HG02870 (cell line): ENCODE results near the gene SNRNP40.

Experiments
- ATAC-seq: cut with Tn5 transposase; IDR thresholded peaks from one replicate; pipeline ENCODE4 v1.9.1; 2021; ENCODE audit warnings: mild to moderate bottlenecking, moderate library complexity; ENCODE audit not compliant: unreplicated experiment

SNRNP40 gene

DNA sequence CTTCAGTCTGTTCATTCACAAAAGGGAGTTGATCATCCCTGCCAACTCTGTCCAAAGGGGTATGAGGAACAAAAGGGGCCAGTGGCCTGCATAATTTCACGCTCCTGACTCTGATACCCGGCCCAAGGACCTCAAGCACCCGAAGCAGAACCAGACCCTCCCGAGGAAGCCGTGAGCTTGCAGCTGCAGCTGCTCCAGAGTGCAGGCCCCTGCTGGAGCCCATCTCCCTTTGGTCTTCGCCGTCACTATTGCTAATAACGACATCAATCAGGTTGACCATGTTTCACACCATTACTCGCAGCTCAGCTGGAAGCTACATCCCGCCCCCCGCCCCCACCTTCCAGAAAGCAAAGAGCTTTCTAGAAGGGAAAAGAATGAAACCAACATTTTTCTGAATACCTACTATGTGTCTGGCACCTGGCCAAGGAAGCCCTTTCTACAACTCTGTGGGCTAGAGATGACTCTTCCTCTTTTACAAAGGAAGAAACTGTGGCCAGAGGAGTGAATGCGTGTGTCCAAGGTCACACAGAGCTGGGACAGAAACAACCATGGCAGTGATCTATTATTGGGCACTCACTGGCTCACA, 62.4 kb downstream of the SNRNP40 start:
- ATAC-seq, result no peak

DNA sequence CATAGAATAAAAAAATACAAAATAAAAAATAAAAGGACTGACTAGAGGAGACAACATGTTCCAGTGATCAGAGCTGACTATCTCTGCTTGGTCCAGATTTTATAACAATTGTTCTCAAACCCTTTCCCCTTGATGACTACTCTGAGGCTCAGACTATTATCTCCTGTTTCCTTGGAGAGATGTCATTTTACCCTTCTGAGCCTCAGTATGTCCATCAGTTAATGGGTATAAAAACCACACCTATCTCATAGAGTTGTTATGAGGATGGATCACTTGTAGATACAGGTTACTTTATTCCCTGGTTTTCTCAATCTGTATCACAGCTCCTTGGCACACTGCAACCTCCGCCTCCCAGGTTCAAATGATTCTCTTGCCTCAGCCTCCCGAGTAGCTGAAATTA, 63.9 kb downstream of the SNRNP40 start:
- ATAC-seq, result no peak

DNA sequence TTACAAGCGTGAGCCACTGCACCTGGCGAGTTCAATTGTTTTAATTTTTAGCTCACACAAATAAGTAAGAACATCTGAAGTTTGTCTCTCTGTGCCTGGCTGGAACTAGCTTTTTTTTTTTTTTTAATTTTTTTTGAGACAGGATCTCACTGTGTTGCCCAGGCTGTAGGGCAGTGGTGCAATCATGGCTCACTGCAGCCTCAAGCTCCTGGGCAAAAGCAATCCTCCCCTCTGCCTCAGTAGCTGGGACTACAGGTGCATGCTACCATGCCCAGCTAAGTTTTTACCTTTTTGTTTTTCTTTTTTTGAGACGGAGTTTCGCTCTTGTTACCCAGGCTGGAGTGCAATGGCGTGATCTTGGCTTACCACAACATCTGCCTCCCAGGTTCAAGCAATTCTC, 64.8 kb downstream of the SNRNP40 start:
- ATAC-seq, result no peak

DNA sequence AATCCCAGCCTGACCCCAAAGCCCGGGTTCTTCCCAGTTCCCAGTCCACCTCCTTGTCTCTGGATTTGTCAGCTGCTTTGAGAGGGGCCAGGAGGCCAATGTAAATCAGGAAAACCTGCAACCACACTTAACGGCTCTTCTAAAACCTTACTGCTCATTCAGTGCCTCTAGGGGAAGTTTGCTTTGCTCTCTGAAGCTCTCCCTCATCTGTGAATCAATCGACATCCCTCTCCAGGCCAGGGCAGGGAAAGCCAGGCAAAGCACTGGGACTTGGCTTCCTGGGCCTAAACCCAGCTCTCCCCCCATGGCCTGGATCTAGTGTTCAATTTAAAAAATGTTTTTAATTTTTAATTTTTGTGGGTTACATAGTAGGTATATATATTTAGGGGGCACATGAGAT, 66.2 kb downstream of the SNRNP40 start:
- no peak for ATAC-seq

DNA sequence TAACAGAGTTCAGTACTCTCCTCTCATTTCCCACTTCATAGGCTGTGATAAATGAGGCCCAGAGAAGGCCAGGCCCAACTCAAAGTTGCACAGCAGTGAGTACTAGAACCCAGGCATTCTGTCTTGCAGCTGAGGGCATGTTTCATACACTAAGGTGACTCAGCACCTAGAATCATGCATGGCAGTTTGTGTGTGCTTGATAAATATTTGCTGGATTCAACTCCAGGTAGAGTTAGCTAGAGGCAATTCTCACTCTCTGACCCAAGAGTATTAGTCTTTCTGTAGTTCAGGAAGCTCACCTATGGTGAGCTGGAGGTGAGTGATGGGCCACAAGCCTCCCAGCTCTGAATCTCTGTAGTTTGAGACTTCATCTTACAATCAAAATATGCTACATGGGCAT, 67.6 kb downstream of the SNRNP40 start:
- no peak for ATAC-seq

DNA sequence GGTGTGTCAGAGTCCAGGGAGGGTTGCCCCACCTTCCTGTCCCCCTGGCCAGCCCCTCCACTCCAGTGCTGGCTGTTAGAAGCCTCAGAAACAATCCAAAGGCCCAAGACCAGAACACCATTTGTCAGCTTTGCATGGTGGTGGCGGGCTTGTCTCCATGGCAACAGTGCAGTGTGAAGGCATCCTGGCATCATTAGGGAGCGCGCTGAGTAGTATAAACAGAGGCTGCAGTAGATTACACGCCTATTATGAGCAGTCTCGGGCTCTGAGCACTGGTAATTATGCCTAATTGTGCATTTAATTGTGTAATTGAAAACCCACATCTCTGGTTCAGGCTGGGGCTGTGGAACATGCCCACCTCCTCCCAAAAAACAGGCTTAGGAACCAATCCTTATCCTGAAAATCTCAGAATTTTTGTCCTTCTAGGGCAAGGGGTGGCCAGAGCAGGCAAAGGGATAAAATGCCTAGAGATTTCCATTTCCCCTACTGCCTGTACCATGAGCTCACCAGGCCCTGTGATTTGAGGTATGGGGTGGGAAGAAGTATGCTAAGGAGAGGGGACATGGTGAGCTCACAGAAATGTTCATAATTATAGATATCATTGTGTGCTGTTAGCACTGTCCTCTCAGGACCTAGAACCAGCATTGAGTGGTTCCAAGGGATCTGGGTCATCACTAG, 68.6 kb downstream of the SNRNP40 start:
- ATAC-seq, result no peak

DNA sequence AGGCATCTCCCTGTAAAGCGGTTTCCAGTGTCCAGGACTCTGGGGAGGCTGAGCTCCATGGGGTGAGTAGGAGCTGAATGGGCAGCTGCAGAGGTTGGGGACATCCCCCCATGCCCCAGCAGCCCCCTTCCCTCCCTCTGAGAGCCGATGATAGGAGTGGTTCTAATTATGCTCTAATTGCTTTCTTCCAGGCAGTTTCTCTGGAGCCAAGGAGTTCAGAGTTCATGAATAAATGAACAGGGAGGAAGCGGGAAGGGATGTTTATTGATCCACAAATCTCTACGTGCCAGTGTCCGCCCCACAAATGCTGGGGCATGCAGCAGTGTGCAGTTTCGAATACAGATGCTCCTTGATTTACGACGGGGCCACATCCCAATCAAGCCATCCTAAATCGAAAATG, 72.5 kb downstream of the SNRNP40 start:
- no peak for ATAC-seq

DNA sequence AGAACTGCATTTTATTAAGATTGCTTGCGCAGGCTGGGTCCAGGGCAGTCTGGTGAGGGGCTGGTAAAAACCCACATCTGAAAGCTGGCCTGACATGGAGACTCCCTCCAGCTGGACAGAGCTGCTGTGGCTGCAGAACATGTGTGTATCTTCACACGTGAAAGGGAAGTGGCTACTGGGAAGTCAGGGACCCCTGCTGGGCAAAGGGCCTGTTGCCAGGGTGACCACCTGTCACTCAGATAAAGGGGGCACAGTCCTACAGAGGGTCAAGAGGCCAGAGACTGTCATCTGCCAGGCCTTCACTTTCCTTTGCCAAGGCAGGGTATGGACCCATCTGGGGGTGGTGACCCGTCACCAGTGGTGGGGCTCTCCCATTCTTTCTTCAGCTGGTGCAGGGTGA, 74.4 kb downstream of the SNRNP40 start:
- ATAC-seq, result no peak

DNA sequence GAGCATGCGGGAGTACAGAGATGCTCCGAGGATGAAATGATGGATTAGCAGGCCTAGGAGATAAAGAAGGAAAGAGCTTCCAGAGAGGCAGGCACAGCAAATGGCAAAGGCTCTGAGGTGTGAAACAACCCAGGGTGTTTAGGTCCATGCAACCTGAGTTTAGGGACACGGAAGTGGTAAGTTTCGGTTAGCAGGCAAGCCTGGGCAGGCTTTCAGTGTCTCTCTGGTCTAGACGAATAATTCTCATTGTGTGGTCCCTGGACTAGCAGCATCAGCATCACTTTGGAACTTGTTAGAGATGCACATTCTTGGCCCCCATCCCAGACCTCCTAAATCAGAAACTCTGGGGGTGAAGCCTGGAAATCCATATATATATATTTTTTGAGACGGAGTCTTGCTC, 75.5 kb downstream of the SNRNP40 start:
- no peak for ATAC-seq

DNA sequence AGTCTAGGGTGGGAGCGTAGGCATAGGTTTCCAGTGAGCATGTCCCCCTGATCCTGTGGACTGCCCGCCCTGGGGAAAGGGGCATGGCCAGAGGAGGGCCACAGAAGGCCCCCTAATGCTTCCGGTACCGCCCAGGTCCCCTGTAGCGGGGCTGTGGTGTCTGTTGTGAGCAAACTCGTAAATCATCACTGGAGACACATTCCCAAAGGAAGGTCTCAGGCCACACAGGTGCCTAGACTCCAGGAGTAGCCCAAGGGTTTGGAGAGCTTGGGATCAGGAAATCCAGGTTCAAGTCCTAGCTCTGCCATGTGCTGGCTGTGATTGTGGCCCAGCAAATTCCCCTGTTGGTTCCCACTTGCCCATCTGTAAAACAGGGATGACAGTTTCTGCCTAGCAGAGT, 77.1 kb downstream of the SNRNP40 start:
- no peak for ATAC-seq

DNA sequence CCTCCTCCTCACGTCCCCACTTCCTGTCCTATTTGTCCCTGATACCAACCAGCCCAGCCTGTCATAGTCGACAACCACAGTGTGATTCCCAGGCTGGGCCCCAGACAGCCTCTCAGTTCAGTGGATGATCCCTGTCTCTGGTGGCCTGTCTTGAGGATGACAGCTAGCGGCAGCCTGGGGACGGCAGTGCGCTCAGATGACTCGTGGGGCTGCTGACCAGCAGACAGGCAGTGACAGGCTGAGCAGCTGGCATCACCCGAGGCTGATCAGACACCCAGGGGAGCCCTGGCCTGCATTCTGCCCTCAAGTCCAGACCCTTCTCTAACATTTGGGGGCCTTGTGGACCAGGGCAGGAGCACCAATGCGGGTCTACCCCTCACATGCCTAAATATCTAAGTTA, 77.9 kb downstream of the SNRNP40 start:
- no peak for ATAC-seq

DNA sequence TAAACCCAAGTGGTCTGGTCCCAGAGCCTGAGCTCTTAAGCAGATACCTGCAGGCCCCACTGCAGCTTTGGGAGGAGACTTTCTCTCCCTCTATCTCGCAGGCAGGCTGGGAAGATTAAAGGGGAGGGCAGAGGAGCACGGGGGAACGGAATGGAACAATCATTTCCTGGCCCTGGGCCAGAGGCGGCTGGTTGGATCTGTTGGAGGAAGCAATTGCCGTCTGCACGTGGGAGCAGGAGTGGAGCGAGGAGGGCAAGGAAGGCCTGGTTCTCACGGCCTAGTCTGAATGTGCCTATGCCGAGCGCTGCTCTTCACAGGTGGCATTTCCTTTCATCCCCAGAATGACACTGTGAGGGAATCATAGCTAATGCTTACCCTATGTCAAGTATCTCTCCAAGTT, 80.6 kb downstream of the SNRNP40 start:
- no peak for ATAC-seq

DNA sequence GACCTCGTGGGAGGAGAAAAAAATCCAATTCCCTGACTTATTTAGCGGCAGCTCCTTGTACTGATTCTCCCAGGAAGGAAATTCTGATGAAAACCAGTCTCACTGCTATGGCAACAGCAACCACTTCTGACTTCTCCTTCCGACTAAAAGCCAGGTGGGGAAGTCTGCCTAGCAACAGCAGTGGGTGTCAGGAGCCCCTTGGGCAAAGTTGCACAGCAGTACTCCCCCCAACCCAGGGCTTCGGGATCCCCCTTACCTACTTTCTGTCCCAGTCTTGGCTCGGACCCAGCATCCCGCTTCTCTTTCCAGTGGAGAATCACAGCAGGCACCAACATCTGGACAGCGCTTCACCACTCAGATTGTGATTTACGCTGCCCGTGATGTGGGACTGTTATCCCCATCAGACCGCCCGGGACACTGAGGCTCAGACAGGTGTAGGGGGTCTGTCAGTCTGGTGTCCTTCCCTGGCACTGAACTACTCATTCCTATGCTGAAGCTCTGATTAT, 81.5 kb downstream of the SNRNP40 start:
- no peak for ATAC-seq

DNA sequence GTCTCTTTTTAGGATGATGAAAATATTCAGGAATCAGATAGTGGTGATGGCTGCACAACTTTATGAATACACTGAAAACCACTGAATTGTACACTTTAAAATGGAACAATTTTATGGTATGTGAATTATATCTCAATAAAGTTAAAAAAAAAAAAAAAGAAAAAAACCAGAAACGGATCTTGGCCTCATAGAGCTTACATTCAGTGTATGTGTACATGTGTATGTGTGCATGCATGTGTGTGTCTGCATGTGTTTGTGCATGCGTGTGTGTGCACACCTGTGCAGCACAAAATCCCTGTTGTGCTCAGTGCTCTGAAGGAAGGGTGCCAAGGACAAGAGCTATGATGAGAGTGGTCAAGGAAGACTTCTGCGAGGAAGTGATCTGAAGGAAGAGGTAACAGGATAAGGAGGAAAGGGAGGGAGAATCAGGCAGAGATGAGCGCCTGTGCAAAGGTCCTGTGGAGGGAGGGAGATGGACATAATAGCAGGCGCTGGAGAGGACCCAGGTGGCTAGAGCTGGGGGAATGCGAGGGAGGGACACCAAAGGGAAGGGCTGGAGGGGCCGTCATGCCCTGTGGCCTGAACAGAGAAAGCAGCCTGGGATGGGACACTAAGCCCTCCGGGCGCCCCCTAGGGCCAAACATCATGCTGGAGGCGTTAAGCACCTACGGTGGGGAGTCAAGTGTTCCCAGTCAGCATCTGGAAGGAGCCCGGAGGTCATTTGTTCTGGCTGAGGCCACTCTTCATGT, 82.1 kb downstream of the SNRNP40 start:
- ATAC-seq, result no peak
